Peyer's patch (tissue), 4 donors: ENCODE results near the gene CX3CL1. TPM values are rescaled to one million over a fixed set of nuclear protein-coding genes. Genes with fewer than 3 reads are reported as not detected.
A peak's percentile ranks its signal among the peaks of the same experiment; 100 is the strongest.

Experiments used
- DNase-seq, 3 donors: peaks; one replicate each; pipeline ENCODE4 v3.0.0-alpha.2; 2017 to 2019
- H3K27ac ChIP-seq, 4 donors: fragments of 200-600 bp; sonication (generic); one replicate each; pipeline ENCODE4 v1.5.1; 2016 to 2019
- H3K27me3 ChIP-seq, 2 donors: fragments of 200-600 bp; sonication (generic); one replicate each; pipeline ENCODE4 v1.5.1; 2019
- H3K36me3 ChIP-seq, 3 donors: fragments of 200-600 bp; sonication (generic); one replicate each; pipeline ENCODE4 v1.5.1; 2016 to 2019
- H3K4me1 ChIP-seq, 4 donors: fragments of 200-600 bp; sonication (generic); one replicate each; pipeline ENCODE4 v1.5.1; 2016 to 2019
- H3K4me3 ChIP-seq, 4 donors: fragments of 200-600 bp; sonication (generic); 1 replicate in 3 of 4; 2 replicates in 1 of 4; pipeline ENCODE4 v1.5.1; 2016 to 2019; ENCODE audit warnings: mild to moderate bottlenecking in 1 of 4
- H3K9me3 ChIP-seq, 4 donors: fragments of 200-600 bp; sonication (generic); one replicate each; pipeline ENCODE4 v1.5.1; 2016 to 2019; ENCODE audit warnings: mild to moderate bottlenecking in 1 of 4
- CTCF ChIP-seq, 6 experiments: fragments of 450-650 bp in 4 of 6; fragments of 200-600 bp in 2 of 6; sonication (generic) in 1 of 6; IDR thresholded peaks; one replicate each; pipeline ENCODE4 v1.5.1; 2017 to 2019; ENCODE audit warnings: antibody characterized with exemption in 6 of 6, mild to moderate bottlenecking in 3 of 6, moderate library complexity in 1 of 6
- POLR2A ChIP-seq, 2 donors: fragments of 450-650 bp; IDR thresholded peaks; one replicate each; pipeline ENCODE4 v1.5.1; 2017; ENCODE audit warnings: antibody characterized with exemption in 2 of 2, mild to moderate bottlenecking in 2 of 2, moderate library complexity in 2 of 2
- total RNA-seq, 4 donors: library from RNA; depleted of rRNA; stranded (reverse); fragments of >200 nt; gene quantifications; one replicate each; pipeline ENCODE4 v1.1.0, GENCODE V29; 2016

CX3CL1 gene
- total RNA-seq, 4 donors from 2014 or later = 1.7 to 2.3 (median 2.1) TPM

GRCh38 chr16:57345021-57345420, 27.3 kb upstream of the CX3CL1 start:
- no peaks in the 10 kb centered on the region for H3K9me3 ChIP-seq
- TF ChIP-seq POLR2A (IDR thresholded peaks at IDR 0.05) = no peak
- TF ChIP-seq CTCF (IDR thresholded peaks at IDR 0.05) = no peak
- no peak for DNase-seq
- no peak overlapping the region for H3K27ac ChIP-seq
- H3K4me1 ChIP-seq = peaks cover 0 to 6% (median 0%) of the 10 kb centered on the region in 4 donors
- H3K4me3 ChIP-seq = no peak overlapping the region
- H3K27me3 ChIP-seq = no peaks in the 10 kb centered on the region
- H3K36me3 ChIP-seq = no peaks in the 10 kb centered on the region

- Histone ChIP-seq H3K4me3 (no peak overlapping the region), H3K36me3 (no peaks in the 10 kb centered on the region), H3K27ac (no peak overlapping the region), H3K9me3 (no peaks in the 10 kb centered on the region), H3K27me3 (no peaks in the 10 kb centered on the region), H3K4me1 (peaks cover 0 to 6% (median 0%) of the 10 kb centered on the region in 4 donors)
- TF ChIP-seq CTCF (IDR thresholded peaks at IDR 0.05) = no peak
- TF ChIP-seq POLR2A (IDR thresholded peaks at IDR 0.05) = no peak
- DNase-seq = no peak
These were observed 26.6 kb upstream of the CX3CL1 start for GRCh38 chr16:57345666-57346204.

- Histone ChIP-seq H3K36me3 (no peaks in the 10 kb centered on the region), H3K4me3 (no peak overlapping the region)
These were observed 24.4 kb upstream of the CX3CL1 start for GRCh38 chr16:57347858-57348257.

GRCh38 chr16:57348327-57348726, 24.0 kb upstream of the CX3CL1 start:
- H3K4me3 ChIP-seq = no peak overlapping the region
- no peaks in the 10 kb centered on the region for H3K27me3 ChIP-seq
- no peaks in the 10 kb centered on the region for H3K4me1 ChIP-seq
- no peaks in the 10 kb centered on the region for H3K36me3 ChIP-seq
- TF ChIP-seq POLR2A (IDR thresholded peaks at IDR 0.05) (no peak), CTCF (IDR thresholded peaks at IDR 0.05) (no peak)
- DNase-seq = no peak
- no peak overlapping the region for H3K27ac ChIP-seq
- H3K9me3 ChIP-seq = no peaks in the 10 kb centered on the region

More at GRCh38 chr16:57347858-57348257, 24.4 kb upstream of the CX3CL1 start:
- Histone ChIP-seq H3K4me1 (no peaks in the 10 kb centered on the region), H3K27me3 (no peaks in the 10 kb centered on the region), H3K27ac (no peak overlapping the region), H3K9me3 (no peaks in the 10 kb centered on the region)
- DNase-seq = no peak
- no peak for TF ChIP-seq CTCF (IDR thresholded peaks at IDR 0.05)
- TF ChIP-seq POLR2A (IDR thresholded peaks at IDR 0.05) = no peak

GRCh38 chr16:57349212-57350031, 22.9 kb upstream of the CX3CL1 start:
- Histone ChIP-seq H3K27ac (no peak overlapping the region), H3K36me3 (no peaks in the 10 kb centered on the region), H3K4me3 (no peak overlapping the region), H3K9me3 (no peaks in the 10 kb centered on the region), H3K4me1 (no peaks in the 10 kb centered on the region), H3K27me3 (no peaks in the 10 kb centered on the region)
- DNase-seq = peak in 2 of 3 donors; percentile 77
- TF ChIP-seq CTCF (IDR thresholded peaks at IDR 0.05) (no peak), POLR2A (IDR thresholded peaks at IDR 0.05) (no peak)
